WTC11 (cell line): ENCODE data around the gene SPOCK1. TPM values are rescaled to one million over a fixed set of nuclear protein-coding genes. Genes with fewer than 3 reads are reported as not detected.

ENCODE experiments used
- ATAC-seq: fragments of 200-7000 bp; cut with Tn5 transposase; 2 replicates; pipeline ENCODE4 v1.10.0; 2021; ENCODE audit warnings: mild to moderate bottlenecking, moderate library complexity
- CTCF ChIA-PET: fragments of 300-600 bp; sonication (Branson Sonifier 250); formaldehyde crosslinking; loops from one replicate; lab custom pipeline; 2021; ENCODE audit warnings: antibody characterized with exemption; lab: Charles Lee
- POLR2A ChIA-PET: fragments of 350-600 bp; sonication (Branson Sonifier 250); formaldehyde crosslinking; loops from one replicate; lab custom pipeline; 2021; ENCODE audit warnings: antibody characterized with exemption; lab: Charles Lee
- DNase-seq: peaks from one replicate; pipeline ENCODE4 v3.0.0; 2021; ENCODE audit warnings: low spot score
- H3K27ac Mint-ChIP-seq: 2 replicates; pipeline ENCODE4 v1.8.0; 2021; ENCODE audit warnings: mixed read lengths
- H3K27me3 Mint-ChIP-seq: 2 replicates; pipeline ENCODE4 v1.8.0; 2021; ENCODE audit warnings: low read depth, mild to moderate bottlenecking, moderate library complexity, mixed read lengths
- H3K36me3 Mint-ChIP-seq: 2 replicates; pipeline ENCODE4 v1.8.0; 2021; ENCODE audit warnings: mixed read lengths
- H3K4me1 Mint-ChIP-seq: 2 replicates; pipeline ENCODE4 v1.8.0; 2022; ENCODE audit warnings: mixed read lengths
- H3K4me3 Mint-ChIP-seq: 2 replicates; pipeline ENCODE4 v1.8.0; 2021; ENCODE audit warnings: mild to moderate bottlenecking, moderate library complexity, mixed read lengths
- H3K9me3 Mint-ChIP-seq: 2 replicates; pipeline ENCODE4 v1.8.0; 2021; ENCODE audit warnings: mixed read lengths
- AFF4 ChIP-seq: sonication (generic); formaldehyde crosslinking; IDR thresholded peaks from 2 replicates; pipeline ENCODE4 v1.8.1; 2023; ENCODE audit warnings: mild to moderate bottlenecking, missing genetic modification reagents, borderline replicate concordance
- FOXP4 ChIP-seq: sonication (generic); formaldehyde crosslinking; IDR thresholded peaks from 2 replicates; pipeline ENCODE4 v1.8.0; 2022; ENCODE audit warnings: mild to moderate bottlenecking, missing genetic modification reagents
- HMGA2 ChIP-seq: fragments of 250-450 bp; sonication (Bioruptor Pico); IDR thresholded peaks from 2 replicates; pipeline ENCODE4 v1.4.0; 2021; ENCODE audit warnings: mild to moderate bottlenecking, moderate library complexity
- IRF1 ChIP-seq: sonication (generic); formaldehyde crosslinking; IDR thresholded peaks from 2 replicates; pipeline ENCODE4 v1.8.0; 2023; ENCODE audit warnings: missing genetic modification reagents
- NFE2L1 ChIP-seq: sonication (generic); formaldehyde crosslinking; IDR thresholded peaks from 2 replicates; pipeline ENCODE4 v1.8.1; 2023; ENCODE audit warnings: missing genetic modification reagents
- NR1H2 ChIP-seq: sonication (generic); formaldehyde crosslinking; IDR thresholded peaks from 2 replicates; pipeline ENCODE4 v1.9.0; 2021; ENCODE audit warnings: mild to moderate bottlenecking, moderate library complexity, missing genetic modification reagents
- OVOL2 ChIP-seq: fragments of 250-450 bp; sonication (Bioruptor Pico); IDR thresholded peaks from 2 replicates; pipeline ENCODE4 v1.9.0; 2021; ENCODE audit warnings: mild to moderate bottlenecking, borderline replicate concordance
- RORB ChIP-seq: fragments of 250-450 bp; sonication (Bioruptor Pico); IDR thresholded peaks from 2 replicates; pipeline ENCODE4 v1.9.0; 2021; ENCODE audit warnings: mild to moderate bottlenecking
- SMAD4 ChIP-seq: sonication (generic); formaldehyde crosslinking; IDR thresholded peaks from 2 replicates; pipeline ENCODE4 v1.8.0; 2022; ENCODE audit warnings: mild to moderate bottlenecking, missing genetic modification reagents
- ZNF232 ChIP-seq: sonication (generic); formaldehyde crosslinking; IDR thresholded peaks from 2 replicates; pipeline ENCODE4 v1.8.0; 2022; ENCODE audit warnings: mild to moderate bottlenecking, missing genetic modification reagents
- ZNF263 ChIP-seq: sonication (generic); formaldehyde crosslinking; IDR thresholded peaks from 2 replicates; pipeline ENCODE4 v1.8.1; 2022; ENCODE audit warnings: low read depth, mild to moderate bottlenecking, moderate library complexity, missing genetic modification reagents
- ZNF671 ChIP-seq: fragments of 250-450 bp; sonication (Bioruptor Pico); IDR thresholded peaks from 2 replicates; pipeline ENCODE4 v1.8.0; 2021; ENCODE audit warnings: mild to moderate bottlenecking
- total RNA-seq: library from RNA; stranded (reverse); gene quantifications from 3 replicates; pipeline ENCODE4 v1.2.3, GENCODE V29; 2021
- TF ChIP-seq, protein P1 (sequence below): sonication (generic); formaldehyde crosslinking; conservative IDR thresholded peaks from 2 replicates; pipeline ENCODE4 v1.8.1; 2023; ENCODE audit warnings: mild to moderate bottlenecking, low read depth, missing genetic modification reagents, moderate library complexity
- TF ChIP-seq, protein P2 (sequence below): sonication (generic); formaldehyde crosslinking; IDR thresholded peaks from 2 replicates; pipeline ENCODE4 v1.8.1; 2022; ENCODE audit warnings: mild to moderate bottlenecking, missing genetic modification reagents, moderate library complexity, borderline replicate concordance
- TF ChIP-seq, protein P3 (sequence below): fragments of 250-450 bp; sonication (Bioruptor Pico); IDR thresholded peaks from 2 replicates; pipeline ENCODE4 v2.1.2; 2022; ENCODE audit warnings: mild to moderate bottlenecking, moderate library complexity

SPOCK1 gene
- total RNA-seq, 1 experiment from 2014 or later = 15.2 TPM

DNA sequence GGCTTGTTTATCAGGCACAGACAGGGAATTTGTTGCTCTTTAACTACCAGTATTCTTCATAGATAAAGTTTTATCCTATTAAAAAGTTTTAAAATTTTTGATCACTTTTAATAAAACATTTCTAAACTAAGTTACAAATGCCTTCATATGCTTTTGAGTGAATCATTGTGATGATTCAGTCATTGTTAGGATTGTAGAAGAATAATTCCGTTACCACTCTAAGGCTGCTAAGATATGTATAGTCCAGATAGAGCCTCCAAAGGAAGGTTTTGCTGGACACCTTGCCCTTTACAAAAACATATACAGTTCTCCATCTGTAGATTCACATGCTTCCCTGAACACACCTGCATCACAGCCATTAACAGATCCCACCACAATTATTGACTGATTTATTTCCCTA lies 233.7 kb downstream of the SPOCK1 start:
- H3K9me3 Mint-ChIP-seq = no peaks in the 10 kb centered on the region
- CTCF ChIA-PET = interaction anchor here (1.1 kb wide), 1 partner anchor 190 kb away, joined by 5 read pairs; no protein-coding TSS in a partner anchor
- DNase-seq = no peak

DNA sequence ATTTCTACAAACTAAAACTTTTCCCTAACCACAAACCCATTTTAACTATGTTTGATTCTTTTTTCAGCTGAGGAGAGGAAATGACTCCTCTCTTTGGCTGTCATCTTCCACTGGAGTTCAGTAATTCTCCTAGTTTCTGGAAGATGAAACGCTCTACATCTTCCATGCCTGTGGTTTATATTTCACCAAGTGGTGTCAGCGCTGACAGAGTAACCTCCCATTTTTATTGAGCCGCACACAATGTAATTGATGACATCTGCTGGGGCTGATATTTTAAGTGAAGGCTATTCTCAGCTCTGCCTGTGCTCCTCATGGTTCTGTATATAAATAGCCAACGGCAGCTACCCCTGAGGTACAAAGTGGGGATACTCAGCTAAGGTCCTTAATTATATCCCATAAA lies 234.6 kb downstream of the SPOCK1 start:
- POLR2A ChIA-PET = no interaction called here
- no peaks in the 10 kb centered on the region for H3K9me3 Mint-ChIP-seq
- TF ChIP-seq HMGA2 (CRISPR knock-in tag) = no peak
- no peak for TF ChIP-seq NFE2L1
- TF ChIP-seq OVOL2 (CRISPR knock-in tag) = no peak
- TF ChIP-seq, protein P1, sequence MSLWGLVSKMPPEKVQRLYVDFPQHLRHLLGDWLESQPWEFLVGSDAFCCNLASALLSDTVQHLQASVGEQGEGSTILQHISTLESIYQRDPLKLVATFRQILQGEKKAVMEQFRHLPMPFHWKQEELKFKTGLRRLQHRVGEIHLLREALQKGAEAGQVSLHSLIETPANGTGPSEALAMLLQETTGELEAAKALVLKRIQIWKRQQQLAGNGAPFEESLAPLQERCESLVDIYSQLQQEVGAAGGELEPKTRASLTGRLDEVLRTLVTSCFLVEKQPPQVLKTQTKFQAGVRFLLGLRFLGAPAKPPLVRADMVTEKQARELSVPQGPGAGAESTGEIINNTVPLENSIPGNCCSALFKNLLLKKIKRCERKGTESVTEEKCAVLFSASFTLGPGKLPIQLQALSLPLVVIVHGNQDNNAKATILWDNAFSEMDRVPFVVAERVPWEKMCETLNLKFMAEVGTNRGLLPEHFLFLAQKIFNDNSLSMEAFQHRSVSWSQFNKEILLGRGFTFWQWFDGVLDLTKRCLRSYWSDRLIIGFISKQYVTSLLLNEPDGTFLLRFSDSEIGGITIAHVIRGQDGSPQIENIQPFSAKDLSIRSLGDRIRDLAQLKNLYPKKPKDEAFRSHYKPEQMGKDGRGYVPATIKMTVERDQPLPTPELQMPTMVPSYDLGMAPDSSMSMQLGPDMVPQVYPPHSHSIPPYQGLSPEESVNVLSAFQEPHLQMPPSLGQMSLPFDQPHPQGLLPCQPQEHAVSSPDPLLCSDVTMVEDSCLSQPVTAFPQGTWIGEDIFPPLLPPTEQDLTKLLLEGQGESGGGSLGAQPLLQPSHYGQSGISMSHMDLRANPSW (CRISPR knock-in tag) = no peak
- TF ChIP-seq FOXP4 (CRISPR knock-in tag) = no peak
- no peak for TF ChIP-seq IRF1 (CRISPR knock-in tag)
- no peak for TF ChIP-seq ZNF263 (CRISPR knock-in tag)
- no peak for ATAC-seq
- CTCF ChIA-PET = interaction anchor here (1.1 kb wide), 1 partner anchor 189 kb away, joined by 5 read pairs; no protein-coding TSS in a partner anchor
- no peak overlapping the region for H3K27ac Mint-ChIP-seq
- no peak overlapping the region for H3K4me3 Mint-ChIP-seq
- H3K36me3 Mint-ChIP-seq = no peaks in the 10 kb centered on the region
- DNase-seq = no peak
- H3K4me1 Mint-ChIP-seq = no peaks in the 10 kb centered on the region
- H3K27me3 Mint-ChIP-seq = no peaks in the 10 kb centered on the region

More for the DNA sequence above, 233.7 kb downstream of the SPOCK1 start:
- Mint-ChIP-seq H3K4me1 (no peaks in the 10 kb centered on the region), H3K36me3 (no peaks in the 10 kb centered on the region), H3K27ac (no peak overlapping the region), H3K27me3 (no peaks in the 10 kb centered on the region), H3K4me3 (no peak overlapping the region)
- ATAC-seq = no peak
- POLR2A ChIA-PET = no interaction called here
- TF ChIP-seq, protein P2, sequence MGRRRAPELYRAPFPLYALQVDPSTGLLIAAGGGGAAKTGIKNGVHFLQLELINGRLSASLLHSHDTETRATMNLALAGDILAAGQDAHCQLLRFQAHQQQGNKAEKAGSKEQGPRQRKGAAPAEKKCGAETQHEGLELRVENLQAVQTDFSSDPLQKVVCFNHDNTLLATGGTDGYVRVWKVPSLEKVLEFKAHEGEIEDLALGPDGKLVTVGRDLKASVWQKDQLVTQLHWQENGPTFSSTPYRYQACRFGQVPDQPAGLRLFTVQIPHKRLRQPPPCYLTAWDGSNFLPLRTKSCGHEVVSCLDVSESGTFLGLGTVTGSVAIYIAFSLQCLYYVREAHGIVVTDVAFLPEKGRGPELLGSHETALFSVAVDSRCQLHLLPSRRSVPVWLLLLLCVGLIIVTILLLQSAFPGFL (CRISPR knock-in tag) = no peak
- TF ChIP-seq RORB = no peak
- TF ChIP-seq ZNF671 (CRISPR knock-in tag) = no peak

DNA sequence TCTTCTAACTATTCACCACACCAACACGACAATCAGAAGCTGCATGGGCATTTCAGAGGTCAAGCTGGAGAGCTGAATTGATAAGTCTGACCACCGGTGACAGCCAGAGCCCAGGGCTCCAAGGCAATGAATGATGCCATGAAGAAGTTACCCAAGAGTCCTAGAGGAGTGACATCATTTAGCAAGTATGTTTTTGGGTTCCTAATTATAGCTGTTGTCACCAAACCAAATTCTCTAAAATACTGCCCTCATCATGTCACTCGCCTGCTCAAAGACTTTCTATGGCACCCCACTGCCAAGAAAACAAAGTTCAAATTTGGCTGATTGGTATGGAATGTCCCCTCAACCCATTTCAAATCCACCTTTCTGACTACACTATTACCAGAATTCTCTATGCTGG lies 235.1 kb downstream of the SPOCK1 start:
- TF ChIP-seq, protein P3, sequence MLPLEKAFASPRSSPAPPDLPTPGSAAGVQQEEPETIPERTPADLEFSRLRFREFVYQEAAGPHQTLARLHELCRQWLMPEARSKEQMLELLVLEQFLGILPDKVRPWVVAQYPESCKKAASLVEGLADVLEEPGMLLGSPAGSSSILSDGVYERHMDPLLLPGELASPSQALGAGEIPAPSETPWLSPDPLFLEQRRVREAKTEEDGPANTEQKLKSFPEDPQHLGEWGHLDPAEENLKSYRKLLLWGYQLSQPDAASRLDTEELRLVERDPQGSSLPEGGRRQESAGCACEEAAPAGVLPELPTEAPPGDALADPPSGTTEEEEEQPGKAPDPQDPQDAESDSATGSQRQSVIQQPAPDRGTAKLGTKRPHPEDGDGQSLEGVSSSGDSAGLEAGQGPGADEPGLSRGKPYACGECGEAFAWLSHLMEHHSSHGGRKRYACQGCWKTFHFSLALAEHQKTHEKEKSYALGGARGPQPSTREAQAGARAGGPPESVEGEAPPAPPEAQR = no peak
- TF ChIP-seq SMAD4 (no peak), AFF4 (CRISPR knock-in tag) (no peak), NR1H2 (CRISPR knock-in tag) (no peak), ZNF232 (CRISPR knock-in tag) (no peak)
- no peaks in the 10 kb centered on the region for H3K36me3 Mint-ChIP-seq
- no peak for DNase-seq
- H3K27me3 Mint-ChIP-seq = no peaks in the 10 kb centered on the region
- POLR2A ChIA-PET = no interaction called here
- ATAC-seq = no peak
- peaks cover 2% of the 10 kb centered on the region for H3K9me3 Mint-ChIP-seq
- CTCF ChIA-PET = interaction anchor here (1.2 kb wide), 1 partner anchor 189 kb away, joined by 4 read pairs; no protein-coding TSS in a partner anchor
- H3K4me3 Mint-ChIP-seq = no peak overlapping the region
- H3K4me1 Mint-ChIP-seq = no peaks in the 10 kb centered on the region
- H3K27ac Mint-ChIP-seq = no peak overlapping the region
